HG03039 (cell line): Measurements from ENCODE around the gene FSIP2.

ENCODE experiments used
- ATAC-seq: cut with Tn5 transposase; IDR thresholded peaks from one replicate; pipeline ENCODE4 v1.9.1; 2021; ENCODE audit warnings: mild to moderate bottlenecking, moderate library complexity; ENCODE audit not compliant: unreplicated experiment

FSIP2 gene, protein sequence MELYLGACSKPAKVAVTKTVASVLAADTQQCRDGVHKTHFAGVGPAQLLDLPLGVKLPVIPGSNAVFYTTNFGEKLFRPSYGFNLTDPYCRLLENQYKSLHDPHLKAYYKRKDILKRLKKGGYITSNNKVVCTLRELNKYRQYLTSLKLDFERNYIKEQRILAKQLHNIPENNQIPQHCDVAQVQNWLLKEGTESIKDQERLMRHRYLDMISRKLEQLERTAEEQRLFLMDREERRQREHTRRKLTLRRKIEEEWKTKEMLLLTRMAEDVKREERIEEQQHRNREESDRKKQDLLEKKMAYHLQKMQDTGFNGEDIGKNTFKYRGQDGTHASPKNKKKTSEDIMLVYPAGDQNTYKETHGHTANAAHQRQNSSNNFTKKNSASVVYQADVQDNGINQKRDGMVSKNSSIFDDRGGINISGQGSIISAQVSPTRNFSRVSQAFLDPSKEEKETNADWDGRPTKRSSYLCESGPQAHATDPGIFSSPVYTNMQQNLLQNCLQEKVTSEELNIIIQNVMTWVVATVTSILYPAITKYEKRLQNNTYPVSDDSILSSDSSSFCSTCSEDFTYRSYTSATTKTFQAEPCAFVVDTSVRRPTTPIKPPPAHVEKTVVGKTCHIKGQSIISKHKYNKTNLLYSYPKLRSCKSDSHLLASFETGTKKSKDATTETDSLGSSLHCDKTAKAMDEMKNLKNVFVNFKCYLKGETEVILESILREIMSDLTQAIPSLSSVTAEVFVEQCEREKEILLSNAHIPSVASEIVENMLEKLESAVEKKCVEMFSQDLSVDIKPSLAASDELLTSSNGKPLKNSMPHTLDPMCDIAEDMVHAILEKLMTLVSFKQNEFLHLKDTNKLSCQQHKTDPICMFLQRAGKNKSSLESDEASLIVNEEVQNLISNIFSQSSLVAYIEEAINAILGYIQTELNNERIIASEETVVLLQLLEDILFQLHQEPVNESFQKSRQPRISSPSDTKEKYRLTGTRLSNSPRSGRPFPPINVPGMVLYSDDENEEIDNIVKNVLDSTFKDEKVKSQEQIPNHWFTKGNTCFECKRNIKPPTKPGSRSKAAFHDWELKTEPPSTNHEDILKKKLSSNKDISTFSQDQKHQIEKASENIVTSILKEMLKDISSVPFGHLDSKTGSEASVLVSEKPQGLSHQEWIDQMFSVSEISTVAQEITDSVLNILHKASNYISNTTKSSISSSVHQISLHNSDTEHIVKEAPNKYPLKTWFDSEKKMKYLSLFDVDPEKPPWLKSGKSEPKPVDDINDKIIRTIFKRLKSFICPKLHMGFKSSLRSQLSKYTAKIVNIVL (N-terminal part only)

DNA sequence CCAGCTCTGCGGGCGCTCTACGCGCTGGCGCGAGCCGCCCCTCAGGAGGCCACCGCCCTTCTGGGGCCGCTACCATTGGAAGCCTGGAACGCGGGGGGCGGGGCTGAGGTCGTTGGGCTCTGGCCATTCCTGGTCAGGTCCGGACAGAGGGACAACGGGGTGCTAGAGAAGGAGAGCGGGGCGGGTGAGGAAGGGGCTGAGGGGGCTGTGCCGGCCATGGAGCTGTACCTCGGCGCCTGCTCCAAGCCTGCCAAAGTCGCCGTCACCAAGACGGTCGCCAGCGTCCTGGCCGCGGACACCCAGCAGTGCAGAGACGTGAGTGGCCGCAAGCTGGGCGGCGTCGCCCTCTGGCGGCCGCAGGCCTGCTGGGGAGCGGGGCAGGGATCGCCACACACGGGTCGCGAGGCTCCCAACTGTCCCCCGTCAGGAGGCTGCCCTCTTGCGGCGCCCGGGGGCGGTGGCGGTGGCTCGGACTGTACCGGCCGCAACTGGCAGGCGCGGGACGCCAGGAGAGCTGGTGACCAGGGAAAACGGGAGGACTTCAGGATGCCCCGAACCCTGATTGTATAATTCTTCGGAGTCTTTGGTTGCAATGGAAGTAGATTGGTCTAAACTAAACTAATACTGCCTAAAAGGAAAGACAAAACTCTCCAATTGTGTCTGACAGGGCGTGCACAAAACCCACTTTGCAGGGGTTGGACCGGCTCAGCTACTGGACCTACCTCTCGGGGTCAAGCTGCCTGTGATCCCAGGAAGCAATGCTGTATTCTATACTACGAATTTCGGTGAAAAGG is at the start of gene FSIP2:
Gene FSIP2 (plus strand): TSS at position 126 of the 794 bp plus-strand sequence. CDS start 91 bp downstream, at position 217.
- peak; percentile 97 for ATAC-seq

GRCh38 chr2:185689906-185690539 is 48.6 kb upstream of the FSIP2 start:
- ATAC-seq: no peak

DNA sequence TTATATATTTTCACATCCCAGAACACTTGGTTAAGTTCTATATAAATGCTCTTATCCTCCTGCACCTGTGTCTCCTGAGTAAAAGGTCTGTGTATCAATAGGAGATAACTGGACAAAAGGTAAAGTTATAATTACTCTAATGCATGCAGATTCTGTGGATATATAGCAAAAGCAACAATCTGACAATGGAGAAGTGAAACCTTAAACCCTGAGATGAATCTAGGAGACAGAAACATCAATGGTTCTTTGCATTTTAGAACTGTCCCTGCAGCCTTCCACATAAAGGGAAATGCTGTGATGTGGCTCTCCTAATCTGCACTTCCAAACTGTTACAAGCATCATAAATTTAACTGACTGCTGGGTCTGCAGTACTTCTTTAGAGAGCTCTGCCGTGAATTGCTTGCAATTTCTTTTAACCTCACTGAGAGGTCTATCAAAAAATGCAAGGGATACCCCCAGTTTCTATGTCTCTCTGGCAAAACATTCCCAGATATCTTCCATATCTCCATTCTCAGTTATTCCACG is 42.8 kb upstream of the FSIP2 start:
- no peak for ATAC-seq

DNA sequence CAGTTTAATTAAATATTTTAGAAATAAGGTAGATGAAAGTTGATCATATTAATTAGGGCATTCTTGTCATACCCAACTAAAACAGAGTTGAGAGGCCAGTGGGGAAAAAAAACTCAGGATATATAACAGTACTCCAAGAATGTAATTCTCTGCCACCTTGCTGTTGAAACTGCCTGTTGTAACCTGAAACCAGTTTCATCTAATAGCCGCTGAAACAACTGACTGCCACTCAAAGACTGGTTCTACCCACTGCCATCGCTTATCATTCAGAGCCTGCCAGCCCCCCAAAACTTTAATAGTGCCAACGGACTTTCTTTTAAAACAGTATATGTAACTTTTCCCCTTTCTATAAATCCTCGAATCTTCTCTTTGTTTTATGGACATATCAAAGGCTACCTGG is 37.7 kb upstream of the FSIP2 start:
- no peak for ATAC-seq

- no peak for ATAC-seq
Measured at GRCh38 chr2:185734658-185735057, 3.9 kb upstream of the FSIP2 start.

GRCh38 chr2:185736210-185736609 is 2.4 kb upstream of the FSIP2 start:
- ATAC-seq: no peak

DNA sequence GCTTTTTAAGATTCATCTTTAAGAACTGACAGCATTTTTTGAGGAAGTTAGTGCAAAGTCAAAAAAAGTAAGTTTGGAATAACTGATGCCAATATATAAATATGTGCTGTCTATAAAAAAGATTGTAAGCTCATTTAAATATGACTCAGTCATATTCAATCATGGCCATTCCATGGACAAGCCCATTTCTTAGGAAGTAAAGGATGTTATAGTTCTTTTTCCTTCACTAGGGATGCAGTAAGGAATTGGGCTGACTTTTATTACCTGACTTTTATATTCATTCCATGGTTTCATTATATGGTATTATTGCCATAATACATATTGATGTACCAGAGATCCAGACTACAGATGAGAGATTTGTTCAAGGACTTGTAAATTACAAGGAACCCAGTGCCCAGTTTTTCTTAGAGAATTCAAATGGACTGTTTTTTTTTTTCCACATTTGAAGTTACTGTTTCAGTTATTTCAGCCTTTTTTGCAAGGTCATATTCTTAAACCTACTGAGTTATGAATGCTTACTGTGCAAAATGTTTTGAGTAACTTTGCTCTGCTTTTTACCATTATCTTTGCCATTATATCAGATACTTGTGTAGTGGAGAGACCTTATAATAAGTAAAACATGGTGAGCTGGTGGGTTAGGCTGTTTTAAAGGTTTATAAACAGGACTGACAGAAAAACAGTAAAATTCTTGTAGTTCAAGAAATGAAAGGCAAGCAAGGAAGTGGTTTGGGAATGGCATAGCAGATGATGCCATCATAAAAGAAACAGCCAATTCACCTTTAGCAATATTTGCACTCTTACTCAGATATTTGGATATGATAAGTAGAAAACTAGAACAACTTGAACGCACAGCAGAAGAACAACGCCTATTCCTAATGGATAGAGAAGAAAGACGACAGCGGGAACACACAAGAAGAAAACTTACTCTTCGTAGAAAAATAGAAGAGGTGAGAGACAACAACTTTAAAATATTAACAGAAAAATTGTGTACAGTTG is 7.6 kb downstream of the FSIP2 start:
- ATAC-seq: no peak

DNA sequence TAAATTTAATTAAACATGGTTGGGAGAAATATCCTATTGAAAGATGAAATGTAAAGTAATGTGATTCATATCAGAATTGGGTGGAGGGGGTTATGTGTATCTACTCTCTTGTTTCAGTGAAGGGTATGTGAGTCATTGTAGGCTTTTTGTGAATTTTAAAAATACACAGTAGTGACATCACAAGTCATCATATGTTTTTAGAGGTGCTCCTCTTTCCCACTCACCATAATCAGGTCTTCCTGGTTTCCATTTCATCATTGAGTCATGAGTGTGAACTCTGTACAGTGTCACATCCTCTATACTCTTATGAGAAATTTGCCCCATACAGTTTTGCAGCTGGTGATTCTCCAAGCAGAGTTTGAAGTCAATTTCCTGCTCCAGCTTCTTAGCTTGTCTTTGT is 18.8 kb downstream of the FSIP2 start:
- no peak for ATAC-seq

DNA sequence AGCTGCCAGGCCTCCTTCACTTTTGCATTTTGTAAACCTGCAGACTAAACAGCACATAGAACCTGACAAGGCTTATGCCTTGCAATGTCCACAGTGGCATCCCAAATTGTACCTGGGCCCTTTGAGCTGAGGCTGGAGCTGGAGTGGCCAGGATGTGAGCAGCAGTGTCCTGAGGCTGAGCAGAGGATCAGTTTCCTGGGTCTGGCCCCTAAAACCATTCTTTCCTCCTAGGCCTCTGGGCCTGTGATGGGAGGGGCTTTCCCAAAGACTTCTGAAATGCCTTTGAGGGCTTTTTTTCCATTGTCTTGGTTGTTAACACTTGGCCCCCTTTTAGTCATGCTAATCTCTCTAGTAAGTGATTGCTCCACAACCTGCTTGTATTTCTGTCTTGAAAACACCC is 32.8 kb downstream of the FSIP2 start:
- ATAC-seq: no peak

GRCh38 chr2:185780890-185781289 is 42.3 kb downstream of the FSIP2 start:
- ATAC-seq: no peak

GRCh38 chr2:185782223-185782769 is 43.7 kb downstream of the FSIP2 start:
- ATAC-seq: no peak

DNA sequence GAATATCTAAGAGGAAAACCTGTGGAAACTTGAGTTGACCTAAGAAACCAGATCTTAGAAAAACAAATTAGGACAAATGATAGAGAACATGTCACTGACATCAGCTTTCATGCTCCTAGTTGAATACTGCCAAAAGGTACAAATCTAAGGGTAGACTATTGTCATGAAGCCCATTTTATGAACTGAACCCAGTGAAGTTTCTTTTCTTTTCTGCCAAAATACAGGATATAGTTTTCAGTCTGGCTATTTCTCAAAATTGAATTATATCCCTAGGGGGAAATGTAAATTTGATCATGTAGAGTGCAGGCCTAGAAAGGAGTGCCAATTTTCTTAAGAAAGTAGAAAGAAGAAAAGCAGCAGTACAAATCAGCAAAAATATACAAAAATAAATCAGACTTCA is 46.6 kb downstream of the FSIP2 start:
- no peak for ATAC-seq

DNA sequence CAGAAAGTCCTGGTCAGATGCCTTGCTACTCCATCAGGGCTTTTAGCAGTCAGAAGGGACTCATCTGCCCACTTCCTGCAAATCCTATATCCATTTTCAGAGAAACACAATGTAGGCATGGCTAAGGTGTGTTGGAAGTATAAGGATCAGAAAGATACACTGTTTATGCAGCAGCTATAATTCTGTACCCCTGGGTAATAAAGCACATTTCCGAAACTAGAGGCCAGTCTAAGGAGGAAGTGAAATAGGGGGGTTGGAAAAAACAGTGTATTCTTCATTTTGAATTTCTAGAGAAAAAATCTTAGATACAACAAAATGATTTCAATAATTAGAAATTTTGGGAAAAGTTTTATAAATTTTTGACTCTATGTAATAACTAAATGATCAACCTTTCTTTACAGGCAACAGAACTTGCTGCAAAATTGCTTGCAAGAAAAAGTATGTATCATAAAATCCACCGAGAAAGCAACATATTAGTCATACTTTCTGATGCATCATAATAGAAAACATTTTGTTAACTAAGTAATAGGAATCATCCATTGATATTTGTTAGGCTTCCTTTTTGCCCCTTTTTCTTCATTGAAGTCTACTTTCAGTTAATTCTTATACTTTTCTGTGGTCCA is 47.4 kb downstream of the FSIP2 start:
- ATAC-seq: peak; percentile 71

GRCh38 chr2:185787227-185788145 is 48.9 kb downstream of the FSIP2 start:
- no peak for ATAC-seq

- no peak for ATAC-seq
Measured at GRCh38 chr2:185790361-185790760, 51.8 kb downstream of the FSIP2 start.

DNA sequence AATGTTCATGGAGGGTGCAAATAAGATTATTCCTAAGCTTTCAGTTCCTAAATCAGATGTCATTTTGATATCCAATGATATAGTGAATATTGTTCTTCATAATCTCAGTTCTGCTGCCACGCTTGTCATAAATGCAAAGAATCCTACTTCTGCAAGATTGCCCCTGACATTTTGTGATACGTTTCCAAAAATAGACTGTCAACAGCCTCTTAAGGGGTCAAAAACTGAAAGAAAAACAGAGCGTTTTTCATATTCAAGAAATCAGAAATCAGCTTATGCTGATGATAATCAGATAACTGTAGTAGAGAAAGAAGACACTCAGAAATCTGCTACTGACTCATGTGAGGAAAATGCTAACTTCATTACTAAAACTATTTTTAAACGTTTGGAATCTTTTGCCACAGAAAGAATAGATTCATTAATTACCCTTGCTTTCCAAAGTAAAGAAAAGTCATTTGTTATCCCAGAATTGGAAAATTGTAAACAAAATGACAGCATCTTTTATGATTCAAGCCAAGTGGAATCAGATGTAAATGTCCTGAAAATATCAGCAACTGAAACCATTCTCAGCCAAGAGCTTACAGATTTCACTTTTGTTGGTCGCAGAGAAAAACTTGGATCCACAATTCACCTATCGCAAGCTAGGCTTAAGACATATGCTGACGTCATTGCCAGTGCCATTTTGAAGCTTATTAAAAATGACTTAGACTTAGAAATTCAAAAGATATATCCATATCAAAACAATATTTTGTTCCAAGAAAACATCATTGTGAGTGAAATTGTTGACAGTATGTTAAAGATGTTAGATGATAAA is 55.1 kb downstream of the FSIP2 start:
- no peak for ATAC-seq
